ENCODE measurements around the gene DUSP22. TPM values are rescaled to one million over a fixed set of nuclear protein-coding genes. Genes with fewer than 3 reads are reported as not detected.

Gene DUSP22
- total and polyA plus RNA-seq, 4 donors = 9.5 to 31.0 (median 20.1) TPM

DNA sequence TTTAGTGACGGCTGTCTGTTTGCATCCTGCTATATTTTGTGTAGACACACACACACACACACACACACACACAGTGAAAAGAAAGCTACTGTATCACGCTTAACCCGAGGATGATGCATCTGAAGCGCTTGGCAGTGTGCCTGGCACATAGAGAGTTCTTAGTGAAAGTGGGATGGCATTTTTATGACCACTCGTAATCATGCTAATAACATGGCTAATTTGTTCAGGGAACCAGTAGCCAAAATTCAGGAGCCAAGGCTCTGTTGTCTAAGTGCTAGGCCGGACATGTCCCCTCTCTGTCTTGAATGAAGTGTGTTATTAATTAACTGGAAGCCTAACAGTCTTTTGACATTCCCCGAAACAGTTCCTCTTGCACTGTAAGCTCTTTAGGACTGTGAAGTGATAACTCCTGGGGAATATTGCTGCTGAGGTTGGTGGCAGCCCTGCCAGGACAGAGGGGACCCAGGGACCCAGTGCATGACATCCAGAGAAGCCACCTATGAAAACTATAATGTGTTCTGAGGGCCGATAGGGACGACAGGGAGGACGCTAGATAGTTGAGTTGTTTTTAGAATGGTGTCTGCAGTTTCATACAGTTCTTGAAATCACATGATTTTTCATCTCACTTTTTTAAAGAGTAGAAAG lies 54.2 kb downstream of the DUSP22 start:
- WGBS = 84% methylated on average over 10 of the region's 10 CpGs
- Histone ChIP-seq H3K9ac (ENCODE audit: low read depth in 1 of 2, low read length in 2 of 2) (no peak overlapping the region), H3K27ac (ENCODE audit: low read depth in 1 of 2, low read length in 2 of 2) (no peak overlapping the region), H3K27me3 (ENCODE audit: control insufficient read depth in 4 of 4, insufficient read depth in 4 of 4, low read length in 3 of 4) (no peaks in the 10 kb centered on the region), H3K36me3 (ENCODE audit: control insufficient read depth in 4 of 4, insufficient read depth in 3 of 4, low read depth in 1 of 4, low read length in 3 of 4) (peaks cover 2 to 18% (median 8%) of the 10 kb centered on the region in 4 donors), H3K4me1 (ENCODE audit: control insufficient read depth in 4 of 4, insufficient read depth in 4 of 4, low read length in 3 of 4) (no peaks in the 10 kb centered on the region), H3K4me3 (ENCODE audit: low read depth in 1 of 3, low read length in 3 of 3) (no peak overlapping the region), H3K9me3 (ENCODE audit: control insufficient read depth in 4 of 4, low read length in 3 of 4) (no peaks in the 10 kb centered on the region)
- no peak for DNase-seq (ENCODE audit: low spot score)
- TF ChIP-seq EGR1 (IDR thresholded peaks at IDR 0.05; ENCODE audit: low read depth in 2 of 2) = no peak
- TF ChIP-seq, protein P1, sequence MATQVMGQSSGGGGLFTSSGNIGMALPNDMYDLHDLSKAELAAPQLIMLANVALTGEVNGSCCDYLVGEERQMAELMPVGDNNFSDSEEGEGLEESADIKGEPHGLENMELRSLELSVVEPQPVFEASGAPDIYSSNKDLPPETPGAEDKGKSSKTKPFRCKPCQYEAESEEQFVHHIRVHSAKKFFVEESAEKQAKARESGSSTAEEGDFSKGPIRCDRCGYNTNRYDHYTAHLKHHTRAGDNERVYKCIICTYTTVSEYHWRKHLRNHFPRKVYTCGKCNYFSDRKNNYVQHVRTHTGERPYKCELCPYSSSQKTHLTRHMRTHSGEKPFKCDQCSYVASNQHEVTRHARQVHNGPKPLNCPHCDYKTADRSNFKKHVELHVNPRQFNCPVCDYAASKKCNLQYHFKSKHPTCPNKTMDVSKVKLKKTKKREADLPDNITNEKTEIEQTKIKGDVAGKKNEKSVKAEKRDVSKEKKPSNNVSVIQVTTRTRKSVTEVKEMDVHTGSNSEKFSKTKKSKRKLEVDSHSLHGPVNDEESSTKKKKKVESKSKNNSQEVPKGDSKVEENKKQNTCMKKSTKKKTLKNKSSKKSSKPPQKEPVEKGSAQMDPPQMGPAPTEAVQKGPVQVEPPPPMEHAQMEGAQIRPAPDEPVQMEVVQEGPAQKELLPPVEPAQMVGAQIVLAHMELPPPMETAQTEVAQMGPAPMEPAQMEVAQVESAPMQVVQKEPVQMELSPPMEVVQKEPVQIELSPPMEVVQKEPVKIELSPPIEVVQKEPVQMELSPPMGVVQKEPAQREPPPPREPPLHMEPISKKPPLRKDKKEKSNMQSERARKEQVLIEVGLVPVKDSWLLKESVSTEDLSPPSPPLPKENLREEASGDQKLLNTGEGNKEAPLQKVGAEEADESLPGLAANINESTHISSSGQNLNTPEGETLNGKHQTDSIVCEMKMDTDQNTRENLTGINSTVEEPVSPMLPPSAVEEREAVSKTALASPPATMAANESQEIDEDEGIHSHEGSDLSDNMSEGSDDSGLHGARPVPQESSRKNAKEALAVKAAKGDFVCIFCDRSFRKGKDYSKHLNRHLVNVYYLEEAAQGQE (IDR thresholded peaks at IDR 0.05) = no peak
- TF ChIP-seq, protein P2, sequence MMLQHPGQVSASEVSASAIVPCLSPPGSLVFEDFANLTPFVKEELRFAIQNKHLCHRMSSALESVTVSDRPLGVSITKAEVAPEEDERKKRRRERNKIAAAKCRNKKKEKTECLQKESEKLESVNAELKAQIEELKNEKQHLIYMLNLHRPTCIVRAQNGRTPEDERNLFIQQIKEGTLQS (IDR thresholded peaks at IDR 0.05) = no peak
- TF ChIP-seq, protein P3, sequence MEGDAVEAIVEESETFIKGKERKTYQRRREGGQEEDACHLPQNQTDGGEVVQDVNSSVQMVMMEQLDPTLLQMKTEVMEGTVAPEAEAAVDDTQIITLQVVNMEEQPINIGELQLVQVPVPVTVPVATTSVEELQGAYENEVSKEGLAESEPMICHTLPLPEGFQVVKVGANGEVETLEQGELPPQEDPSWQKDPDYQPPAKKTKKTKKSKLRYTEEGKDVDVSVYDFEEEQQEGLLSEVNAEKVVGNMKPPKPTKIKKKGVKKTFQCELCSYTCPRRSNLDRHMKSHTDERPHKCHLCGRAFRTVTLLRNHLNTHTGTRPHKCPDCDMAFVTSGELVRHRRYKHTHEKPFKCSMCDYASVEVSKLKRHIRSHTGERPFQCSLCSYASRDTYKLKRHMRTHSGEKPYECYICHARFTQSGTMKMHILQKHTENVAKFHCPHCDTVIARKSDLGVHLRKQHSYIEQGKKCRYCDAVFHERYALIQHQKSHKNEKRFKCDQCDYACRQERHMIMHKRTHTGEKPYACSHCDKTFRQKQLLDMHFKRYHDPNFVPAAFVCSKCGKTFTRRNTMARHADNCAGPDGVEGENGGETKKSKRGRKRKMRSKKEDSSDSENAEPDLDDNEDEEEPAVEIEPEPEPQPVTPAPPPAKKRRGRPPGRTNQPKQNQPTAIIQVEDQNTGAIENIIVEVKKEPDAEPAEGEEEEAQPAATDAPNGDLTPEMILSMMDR (IDR thresholded peaks at IDR 0.05; ENCODE audit: low read depth, low read length, missing input control) = no peak
- TF ChIP-seq FOXA2 (IDR thresholded peaks at IDR 0.05) = no peak
- TF ChIP-seq YY1 (IDR thresholded peaks at IDR 0.05) = no peak
- TF ChIP-seq JUND (IDR thresholded peaks at IDR 0.05) = no peak
- TF ChIP-seq HNF4A (conservative IDR thresholded peaks at IDR 0.05) = no peak
- TF ChIP-seq, protein P4, sequence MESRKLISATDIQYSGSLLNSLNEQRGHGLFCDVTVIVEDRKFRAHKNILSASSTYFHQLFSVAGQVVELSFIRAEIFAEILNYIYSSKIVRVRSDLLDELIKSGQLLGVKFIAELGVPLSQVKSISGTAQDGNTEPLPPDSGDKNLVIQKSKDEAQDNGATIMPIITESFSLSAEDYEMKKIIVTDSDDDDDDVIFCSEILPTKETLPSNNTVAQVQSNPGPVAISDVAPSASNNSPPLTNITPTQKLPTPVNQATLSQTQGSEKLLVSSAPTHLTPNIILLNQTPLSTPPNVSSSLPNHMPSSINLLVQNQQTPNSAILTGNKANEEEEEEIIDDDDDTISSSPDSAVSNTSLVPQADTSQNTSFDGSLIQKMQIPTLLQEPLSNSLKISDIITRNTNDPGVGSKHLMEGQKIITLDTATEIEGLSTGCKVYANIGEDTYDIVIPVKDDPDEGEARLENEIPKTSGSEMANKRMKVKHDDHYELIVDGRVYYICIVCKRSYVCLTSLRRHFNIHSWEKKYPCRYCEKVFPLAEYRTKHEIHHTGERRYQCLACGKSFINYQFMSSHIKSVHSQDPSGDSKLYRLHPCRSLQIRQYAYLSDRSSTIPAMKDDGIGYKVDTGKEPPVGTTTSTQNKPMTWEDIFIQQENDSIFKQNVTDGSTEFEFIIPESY (IDR thresholded peaks at IDR 0.05) = no peak
- TF ChIP-seq, protein P5, sequence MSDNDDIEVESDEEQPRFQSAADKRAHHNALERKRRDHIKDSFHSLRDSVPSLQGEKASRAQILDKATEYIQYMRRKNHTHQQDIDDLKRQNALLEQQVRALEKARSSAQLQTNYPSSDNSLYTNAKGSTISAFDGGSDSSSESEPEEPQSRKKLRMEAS (IDR thresholded peaks at IDR 0.05) = no peak

DNA sequence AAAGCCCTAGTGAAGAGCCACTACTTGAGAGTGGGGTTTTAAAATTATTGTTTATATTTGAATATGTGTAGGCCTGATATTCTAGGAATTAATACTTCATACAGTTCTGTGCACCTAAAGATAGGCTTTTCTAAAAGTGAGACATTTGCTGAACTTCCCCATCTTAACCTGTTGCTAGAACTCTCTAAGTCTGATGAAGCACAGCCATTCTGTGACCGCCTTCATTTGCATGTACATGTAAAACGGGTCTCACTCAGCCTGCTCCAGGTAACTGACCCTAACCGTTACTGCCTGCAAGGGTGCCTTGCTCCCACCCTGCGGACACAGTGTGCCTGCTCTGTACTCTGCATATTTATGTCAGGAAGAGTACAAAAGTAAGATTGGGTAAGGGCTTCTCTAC lies 54.9 kb downstream of the DUSP22 start:
- TF ChIP-seq, protein P2 (IDR thresholded peaks at IDR 0.05) = no peak
- TF ChIP-seq NR2F2 (IDR thresholded peaks at IDR 0.05) = no peak
- TF ChIP-seq, protein P5 (IDR thresholded peaks at IDR 0.05) = no peak
- no peak for TF ChIP-seq JUND (IDR thresholded peaks at IDR 0.05)
- TF ChIP-seq EGR1 (IDR thresholded peaks at IDR 0.05; ENCODE audit: low read depth in 2 of 2) = no peak
- no peak for TF ChIP-seq GABPA (IDR thresholded peaks at IDR 0.05 in 1 of 2, conservative IDR thresholded peaks at IDR 0.05 in 1 of 2)
- no peak for TF ChIP-seq YY1 (IDR thresholded peaks at IDR 0.05)
- no peak for TF ChIP-seq TAF1 (conservative IDR thresholded peaks at IDR 0.05)
- TF ChIP-seq HNF4A (conservative IDR thresholded peaks at IDR 0.05) = no peak
- no peak for TF ChIP-seq FOXA2 (IDR thresholded peaks at IDR 0.05)
- TF ChIP-seq, protein P4 (IDR thresholded peaks at IDR 0.05) = no peak
- TF ChIP-seq, protein P1 (IDR thresholded peaks at IDR 0.05) = no peak
- TF ChIP-seq FOXA1 (IDR thresholded peaks at IDR 0.05) = no peak
- no peaks in the 10 kb centered on the region for H3K27me3 ChIP-seq (ENCODE audit: control insufficient read depth in 4 of 4, insufficient read depth in 4 of 4, low read length in 3 of 4)
- no peaks in the 10 kb centered on the region for H3K4me1 ChIP-seq (ENCODE audit: control insufficient read depth in 4 of 4, insufficient read depth in 4 of 4, low read length in 3 of 4)
- H3K9ac ChIP-seq (ENCODE audit: low read depth in 1 of 2, low read length in 2 of 2) = no peak overlapping the region
- WGBS = 94% methylated on average over 4 of the region's 4 CpGs
- no peak overlapping the region for H3K27ac ChIP-seq (ENCODE audit: low read depth in 1 of 2, low read length in 2 of 2)
- H3K4me3 ChIP-seq (ENCODE audit: low read depth in 1 of 3, low read length in 3 of 3) = no peak overlapping the region
- H3K36me3 ChIP-seq (ENCODE audit: control insufficient read depth in 4 of 4, insufficient read depth in 3 of 4, low read depth in 1 of 4, low read length in 3 of 4) = peaks cover 6 to 18% (median 8%) of the 10 kb centered on the region in 4 donors
- no peak for DNase-seq (ENCODE audit: low spot score)
- no peaks in the 10 kb centered on the region for H3K9me3 ChIP-seq (ENCODE audit: control insufficient read depth in 4 of 4, low read length in 3 of 4)
